Smooth muscle cell (in vitro differentiated cells): ENCODE data around the gene PROP1. TPM values are rescaled to one million over a fixed set of nuclear protein-coding genes. Genes with fewer than 3 reads are reported as not detected.

Experiments used
- DNase-seq: peaks from one replicate; lab custom pipeline; 2025; ENCODE audit not compliant: unreplicated experiment; lab: John Stamatoyannopoulos, UW
- H2AFZ ChIP-seq: fragments of 200-600 bp; sonication (generic); 2 replicates; pipeline ENCODE4 v1.6.0; 2016; ENCODE audit warnings: antibody characterized with exemption, low read depth, mild to moderate bottlenecking
- H3F3A ChIP-seq: fragments of 200-600 bp; sonication (generic); 2 replicates; pipeline ENCODE4 v1.6.0; 2017; ENCODE audit warnings: antibody characterized with exemption, low read depth
- H3K27ac ChIP-seq: fragments of 200-600 bp; sonication (generic); 2 replicates; pipeline ENCODE4 v1.5.1; 2016; ENCODE audit warnings: low read depth, mild to moderate bottlenecking
- H3K27me3 ChIP-seq: fragments of 200-600 bp; sonication (generic); 2 replicates; pipeline ENCODE4 v1.6.1; 2016; ENCODE audit warnings: low read depth, mild to moderate bottlenecking
- H3K36me3 ChIP-seq: fragments of 200-600 bp; sonication (generic); 2 replicates; pipeline ENCODE4 v1.5.1; 2016; ENCODE audit warnings: low read depth
- H3K4me1 ChIP-seq: fragments of 200-600 bp; sonication (generic); 2 replicates; pipeline ENCODE4 v1.5.1; 2016; ENCODE audit warnings: low read depth
- H3K4me2 ChIP-seq: fragments of 200-600 bp; sonication (generic); 2 replicates; pipeline ENCODE4 v1.6.0; 2016; ENCODE audit warnings: mild to moderate bottlenecking
- H3K4me3 ChIP-seq: fragments of 200-600 bp; sonication (generic); 2 replicates; pipeline ENCODE4 v1.5.1; 2016; ENCODE audit warnings: mild to moderate bottlenecking
- H3K79me2 ChIP-seq: fragments of 200-600 bp; sonication (generic); 2 replicates; pipeline ENCODE4 v1.6.0; 2016; ENCODE audit warnings: low read depth, mild to moderate bottlenecking
- H3K9ac ChIP-seq: fragments of 200-600 bp; sonication (generic); 2 replicates; pipeline ENCODE4 v1.6.0; 2016; ENCODE audit warnings: low read depth
- H3K9me3 ChIP-seq: fragments of 200-600 bp; sonication (generic); replicated peaks from 2 replicates; pipeline ENCODE4 v1.5.1; 2016; ENCODE audit warnings: low read depth
- H4K20me1 ChIP-seq: fragments of 200-600 bp; sonication (generic); 2 replicates; pipeline ENCODE4 v1.6.0; 2016; ENCODE audit warnings: low read depth
- WGBS: methylation state at CpG from one replicate; pipeline ENCODE4 v1.1.7; 2016; ENCODE audit warnings: low lambda C conversion rate; 5-methylcytosine and 5-hydroxymethylcytosine counted together
- polyA plus RNA-seq: library from polyadenylated mRNA; unstranded; fragments of >200 nt; fragmentation: Nextera tagmentation; extraction: Ambion mirVana; gene quantifications from 2 replicates; pipeline ENCODE4 v1.2.1, GENCODE V29; 2016
- total RNA-seq: library from RNA; depleted of rRNA; stranded (reverse); fragments of >200 nt; gene quantifications from 2 replicates; pipeline ENCODE4 v1.2.3, GENCODE V29; 2014
- TF ChIP-seq, protein P1 (sequence below): fragments of 200-600 bp; sonication (generic); IDR thresholded peaks from 2 replicates; pipeline ENCODE4 v1.5.1; 2017; ENCODE audit warnings: borderline replicate concordance, mild to moderate bottlenecking, antibody characterized with exemption; ENCODE audit not compliant: insufficient read depth, poor library complexity, severe bottlenecking

Gene PROP1
- total and polyA plus RNA-seq, 2 experiments from 2014 or later, result not detected

DNA sequence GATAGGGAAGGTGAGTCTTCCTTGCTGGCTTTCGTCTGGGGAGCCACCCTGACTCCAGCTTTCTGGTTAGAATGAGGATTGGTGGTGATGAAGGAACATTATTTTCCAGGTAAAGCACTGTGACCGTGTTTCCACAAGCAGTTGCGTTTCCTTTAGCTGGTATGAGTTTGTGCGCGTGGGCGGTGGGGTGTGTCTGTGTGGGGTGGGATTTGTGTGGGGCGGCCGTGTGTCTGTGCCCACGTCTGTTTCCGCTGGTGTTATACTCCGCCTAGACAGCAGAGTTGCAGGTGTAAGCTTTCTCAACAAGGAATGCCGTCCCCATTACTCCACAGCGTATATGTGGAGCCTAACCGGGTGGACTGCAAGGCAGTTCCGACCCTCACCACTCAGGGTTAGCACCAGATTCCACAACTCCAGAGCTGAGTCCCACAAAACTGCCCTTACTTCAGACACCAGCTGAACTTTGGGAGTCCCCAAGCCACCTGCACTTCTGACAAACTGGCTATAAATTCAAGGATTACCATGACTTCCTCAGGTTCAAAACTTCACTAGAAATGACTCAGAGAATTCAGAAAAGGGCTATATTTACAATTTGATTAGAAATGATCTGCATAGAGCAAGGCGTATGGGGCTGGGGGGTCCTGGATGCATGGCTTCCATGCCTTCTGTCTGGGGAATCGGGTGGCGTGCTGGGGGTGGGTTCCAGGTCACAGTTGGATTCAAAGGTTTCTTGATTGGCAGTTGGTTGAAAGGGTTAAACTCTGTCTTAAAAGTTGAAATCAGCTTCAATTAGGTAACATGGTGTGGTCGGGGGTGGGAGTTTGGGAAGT, 29.8 kb downstream of the PROP1 start:
- no peaks in the 10 kb centered on the region for H4K20me1 ChIP-seq
- H3K4me3 ChIP-seq, result no peak overlapping the region
- no peak overlapping the region for H2AFZ ChIP-seq
- H3K4me1 ChIP-seq, result no peaks in the 10 kb centered on the region
- no peaks in the 10 kb centered on the region for H3K36me3 ChIP-seq
- no peak overlapping the region for H3K27ac ChIP-seq
- no peaks in the 10 kb centered on the region for H3K79me2 ChIP-seq
- no peak overlapping the region for H3K4me2 ChIP-seq
- TF ChIP-seq, protein P1, sequence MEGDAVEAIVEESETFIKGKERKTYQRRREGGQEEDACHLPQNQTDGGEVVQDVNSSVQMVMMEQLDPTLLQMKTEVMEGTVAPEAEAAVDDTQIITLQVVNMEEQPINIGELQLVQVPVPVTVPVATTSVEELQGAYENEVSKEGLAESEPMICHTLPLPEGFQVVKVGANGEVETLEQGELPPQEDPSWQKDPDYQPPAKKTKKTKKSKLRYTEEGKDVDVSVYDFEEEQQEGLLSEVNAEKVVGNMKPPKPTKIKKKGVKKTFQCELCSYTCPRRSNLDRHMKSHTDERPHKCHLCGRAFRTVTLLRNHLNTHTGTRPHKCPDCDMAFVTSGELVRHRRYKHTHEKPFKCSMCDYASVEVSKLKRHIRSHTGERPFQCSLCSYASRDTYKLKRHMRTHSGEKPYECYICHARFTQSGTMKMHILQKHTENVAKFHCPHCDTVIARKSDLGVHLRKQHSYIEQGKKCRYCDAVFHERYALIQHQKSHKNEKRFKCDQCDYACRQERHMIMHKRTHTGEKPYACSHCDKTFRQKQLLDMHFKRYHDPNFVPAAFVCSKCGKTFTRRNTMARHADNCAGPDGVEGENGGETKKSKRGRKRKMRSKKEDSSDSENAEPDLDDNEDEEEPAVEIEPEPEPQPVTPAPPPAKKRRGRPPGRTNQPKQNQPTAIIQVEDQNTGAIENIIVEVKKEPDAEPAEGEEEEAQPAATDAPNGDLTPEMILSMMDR, result no peak
- H3F3A ChIP-seq, result no peaks in the 10 kb centered on the region
- H3K9ac ChIP-seq, result no peak overlapping the region
- WGBS, result 96% methylated on average over 19 of the region's 19 CpGs
- no peaks in the 10 kb centered on the region for H3K27me3 ChIP-seq
- DNase-seq, result no peak
- no peaks in the 10 kb centered on the region for H3K9me3 ChIP-seq

DNA sequence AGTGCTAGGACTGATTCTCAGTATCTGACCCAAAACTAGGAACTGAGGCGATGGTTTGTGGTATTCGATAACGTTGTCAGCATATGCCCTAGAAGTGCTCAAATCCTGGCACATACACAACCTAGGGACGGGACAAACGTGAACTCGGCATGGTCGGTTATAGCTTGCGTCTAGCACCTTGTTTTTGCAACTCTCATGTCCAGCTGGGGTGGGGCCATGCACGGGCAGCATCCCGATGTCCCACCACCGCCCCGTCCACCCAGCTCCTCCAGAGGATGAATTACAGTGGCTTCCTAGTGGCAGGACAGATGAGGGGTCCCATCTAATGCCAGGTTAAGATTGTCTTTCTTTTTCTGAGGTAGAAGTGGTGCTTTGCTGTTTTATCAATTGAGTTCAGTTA, 31.6 kb downstream of the PROP1 start:
- H3K4me3 ChIP-seq, result no peak overlapping the region
- no peak for DNase-seq
- WGBS, result 97% methylated on average over 12 of the region's 12 CpGs

DNA sequence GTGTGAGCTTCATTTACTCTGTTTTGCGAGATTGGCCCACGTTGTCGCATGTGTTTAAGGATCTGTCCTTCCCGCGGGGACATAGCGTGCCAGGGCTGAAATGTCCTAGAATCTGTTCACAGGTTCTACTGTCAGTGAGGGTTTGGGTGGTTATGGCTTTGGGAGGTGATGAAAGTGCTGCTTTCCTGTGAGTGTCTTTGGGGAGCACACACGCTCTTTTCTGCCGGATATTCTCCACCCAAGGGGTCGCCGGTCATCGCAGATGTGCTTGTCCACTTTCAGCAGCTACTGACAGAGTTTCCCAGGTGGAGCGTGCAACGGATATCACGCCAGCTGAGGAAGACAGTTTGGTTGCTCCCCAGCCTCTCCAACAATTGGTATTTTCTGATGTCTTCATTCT, 32.1 kb downstream of the PROP1 start:
- Histone ChIP-seq H3F3A (no peaks in the 10 kb centered on the region), H3K4me1 (no peaks in the 10 kb centered on the region), H2AFZ (no peak overlapping the region), H3K27me3 (no peaks in the 10 kb centered on the region), H3K4me2 (no peak overlapping the region), H4K20me1 (no peaks in the 10 kb centered on the region), H3K27ac (no peak overlapping the region), H3K9ac (no peak overlapping the region), H3K4me3 (no peak overlapping the region), H3K36me3 (no peaks in the 10 kb centered on the region), H3K9me3 (no peaks in the 10 kb centered on the region), H3K79me2 (no peaks in the 10 kb centered on the region)
- TF ChIP-seq, protein P1, result no peak
- 94% methylated on average over 14 of the region's 14 CpGs for WGBS
- DNase-seq, result no peak

More for the DNA sequence above, 31.6 kb downstream of the PROP1 start:
- Histone ChIP-seq H4K20me1 (no peaks in the 10 kb centered on the region), H3K79me2 (no peaks in the 10 kb centered on the region), H3K9me3 (no peaks in the 10 kb centered on the region), H3K9ac (no peak overlapping the region), H3K27me3 (no peaks in the 10 kb centered on the region), H2AFZ (no peak overlapping the region), H3F3A (no peaks in the 10 kb centered on the region), H3K4me1 (no peaks in the 10 kb centered on the region), H3K27ac (no peak overlapping the region), H3K36me3 (no peaks in the 10 kb centered on the region), H3K4me2 (no peak overlapping the region)
- TF ChIP-seq, protein P1, result no peak

DNA sequence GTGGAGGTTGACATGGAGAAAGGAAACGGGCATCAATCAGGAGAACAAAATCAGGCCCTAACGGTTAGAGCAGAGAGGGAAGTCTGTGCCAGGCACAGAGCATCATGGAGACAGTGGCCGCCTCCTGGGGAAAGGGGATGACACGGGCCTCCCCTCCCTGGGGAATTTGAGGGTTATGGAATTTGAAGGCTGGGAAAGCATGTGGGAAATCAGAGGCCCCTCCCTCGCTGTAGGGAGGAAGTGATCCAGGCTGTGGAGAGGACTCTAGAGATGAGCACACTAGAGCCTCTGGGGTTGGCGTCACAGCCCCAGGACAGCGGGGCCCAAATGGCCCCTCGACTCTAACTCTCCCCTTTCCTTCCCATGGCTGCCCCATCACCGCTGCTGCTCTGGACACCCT, 36.7 kb downstream of the PROP1 start:
- TF ChIP-seq, protein P1, result no peak
- no peak overlapping the region for H3K9ac ChIP-seq
- no peaks in the 10 kb centered on the region for H3K36me3 ChIP-seq
- H3K27ac ChIP-seq, result no peak overlapping the region
- H2AFZ ChIP-seq, result no peak overlapping the region
- no peaks in the 10 kb centered on the region for H3K4me1 ChIP-seq
- 89% methylated on average over 9 of the region's 9 CpGs for WGBS
- H3K4me3 ChIP-seq, result no peak overlapping the region
- H3K79me2 ChIP-seq, result no peaks in the 10 kb centered on the region
- H4K20me1 ChIP-seq, result no peaks in the 10 kb centered on the region
- no peaks in the 10 kb centered on the region for H3F3A ChIP-seq
- no peaks in the 10 kb centered on the region for H3K9me3 ChIP-seq
- DNase-seq, result no peak
- H3K4me2 ChIP-seq, result no peak overlapping the region
- no peaks in the 10 kb centered on the region for H3K27me3 ChIP-seq
